Right renal cortex interstitium (tissue), 3 donors: ENCODE measurements around the gene IGF1R. TPM values are rescaled to one million over a fixed set of nuclear protein-coding genes. Genes with fewer than 3 reads are reported as not detected.

Source experiments
- DNase-seq, 3 donors: peaks; one replicate each; pipeline ENCODE4 v3.0.0-alpha.2; 2013; ENCODE audit warnings: low read depth in 3 of 3, low spot score in 2 of 3
- polyA plus RNA-seq, 3 donors: library from polyadenylated mRNA; unstranded; fragments of 120-200 nt; gene quantifications; one replicate each; pipeline ENCODE4 v1.2.1, GENCODE V29; 2013; ENCODE audit not compliant: insufficient read length in 3 of 3

Gene IGF1R
- polyA plus RNA-seq, 3 donors = 41.7 to 48.8 (median 44.0) TPM

DNA sequence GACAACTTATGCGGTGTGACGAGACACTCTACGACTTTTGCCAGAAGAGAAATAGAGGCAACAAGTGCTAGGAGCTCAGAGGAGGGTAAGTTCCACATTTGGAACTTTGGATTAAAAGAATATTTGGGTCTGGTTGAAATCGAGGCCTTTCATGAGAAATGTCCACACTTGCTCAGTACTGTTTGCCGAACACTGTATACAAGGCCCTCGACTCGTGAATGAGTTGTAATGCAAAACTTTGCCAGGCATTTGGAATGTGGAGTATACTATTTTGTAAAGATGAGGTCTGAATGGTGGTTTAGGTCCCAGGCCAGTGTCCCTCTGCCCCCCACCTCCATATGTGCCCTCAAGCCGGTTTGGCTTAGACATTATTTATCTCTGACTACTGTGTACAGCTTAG lies 73.9 kb downstream of the IGF1R start:
- DNase-seq = no peak

DNA sequence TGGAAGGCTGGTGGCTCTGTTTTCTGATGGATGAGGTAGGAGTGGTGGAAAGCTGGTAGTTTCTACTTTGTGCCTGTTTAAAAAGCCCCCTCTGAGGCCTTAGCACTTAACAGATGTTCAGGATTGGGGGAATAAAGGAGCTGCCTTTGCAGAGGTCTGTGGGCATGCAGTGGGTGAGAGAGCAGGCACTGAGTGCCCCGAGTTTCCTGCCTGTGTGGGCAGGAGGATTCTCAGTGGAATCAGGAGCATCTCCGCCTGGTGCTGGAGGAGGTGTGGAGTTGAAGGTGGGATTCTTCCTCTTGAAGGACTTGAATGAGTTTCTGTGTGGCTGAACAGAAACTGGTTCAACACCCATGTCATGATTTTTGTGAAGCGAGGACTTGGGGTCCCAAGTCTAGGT lies 74.3 kb downstream of the IGF1R start:
- DNase-seq = no peak

DNA sequence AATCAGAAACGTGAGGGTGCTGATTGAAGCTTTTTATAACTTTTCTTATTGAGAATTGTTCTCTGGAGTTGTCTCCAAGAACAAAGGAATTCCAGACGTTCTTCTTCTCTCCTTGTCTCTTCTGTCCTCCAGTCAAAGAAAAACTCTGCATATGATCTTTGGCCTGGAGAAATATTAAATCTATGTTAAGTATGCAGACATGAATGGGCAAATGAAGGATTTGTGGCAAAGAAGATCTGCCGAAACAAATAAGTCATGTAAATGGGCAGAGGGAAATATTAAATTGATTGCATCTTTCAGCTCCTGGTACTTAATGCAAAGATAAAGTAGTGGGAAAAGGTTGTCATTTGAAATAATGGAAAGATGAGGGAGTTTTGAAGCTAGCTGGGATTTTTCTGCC lies 74.9 kb downstream of the IGF1R start:
- no peak for DNase-seq

DNA sequence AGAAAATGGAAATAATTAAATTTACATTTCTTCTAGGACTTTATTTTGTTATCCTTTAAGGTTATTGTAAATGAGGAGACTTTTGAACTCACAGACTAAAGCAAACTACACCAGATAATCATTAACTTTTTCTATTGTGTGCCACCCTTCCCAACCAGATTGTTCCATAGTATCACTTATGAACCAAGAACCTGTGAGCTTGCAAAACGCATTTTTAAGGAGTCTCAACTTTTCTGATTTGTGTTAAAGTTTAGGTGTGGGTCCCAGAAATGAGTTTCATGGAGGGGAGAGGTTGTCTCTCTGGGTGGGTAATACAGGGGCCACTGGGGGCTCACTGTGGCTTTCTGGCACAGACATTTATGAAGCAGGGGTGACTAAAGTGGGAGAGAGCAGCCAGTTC lies 75.7 kb downstream of the IGF1R start:
- DNase-seq = no peak

DNA sequence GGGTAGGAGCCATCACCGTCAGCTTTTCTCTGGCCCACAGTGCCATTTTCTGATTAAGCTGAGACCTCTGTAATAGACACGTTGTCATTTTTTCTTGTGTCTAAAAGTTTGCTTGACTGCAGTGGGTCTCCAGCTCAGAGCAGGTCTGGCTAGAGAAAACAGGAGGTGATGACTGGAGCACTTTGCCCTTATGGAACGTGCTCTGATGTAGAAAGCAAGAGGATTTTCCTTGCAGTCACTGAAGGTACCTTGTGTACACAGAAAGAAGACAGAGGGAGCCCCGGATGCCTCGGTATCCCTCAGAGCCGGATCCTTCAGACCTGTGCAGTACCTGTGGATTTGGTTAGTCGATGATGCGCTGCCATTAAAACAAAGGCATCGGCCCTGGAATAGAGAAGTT lies 76.2 kb downstream of the IGF1R start:
- DNase-seq = no peak

DNA sequence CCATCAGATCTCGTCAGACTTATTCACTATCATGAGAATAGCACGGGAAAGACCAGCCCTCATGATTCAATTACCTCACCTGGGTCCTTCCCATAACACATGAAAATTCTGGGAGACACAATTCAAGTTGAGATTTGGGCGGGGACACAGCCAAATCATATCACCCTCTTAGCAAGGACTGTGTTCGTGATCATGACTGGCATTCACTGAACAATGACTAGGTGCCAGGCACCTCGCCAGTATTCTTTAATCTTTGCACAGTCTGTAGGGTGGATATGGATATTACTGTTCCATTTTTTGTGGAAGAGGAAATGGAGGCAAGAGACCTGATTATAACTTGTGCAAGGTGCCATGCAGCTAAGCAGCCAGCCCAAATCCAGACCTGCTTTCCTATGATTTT lies 77.5 kb downstream of the IGF1R start:
- no peak for DNase-seq

DNA sequence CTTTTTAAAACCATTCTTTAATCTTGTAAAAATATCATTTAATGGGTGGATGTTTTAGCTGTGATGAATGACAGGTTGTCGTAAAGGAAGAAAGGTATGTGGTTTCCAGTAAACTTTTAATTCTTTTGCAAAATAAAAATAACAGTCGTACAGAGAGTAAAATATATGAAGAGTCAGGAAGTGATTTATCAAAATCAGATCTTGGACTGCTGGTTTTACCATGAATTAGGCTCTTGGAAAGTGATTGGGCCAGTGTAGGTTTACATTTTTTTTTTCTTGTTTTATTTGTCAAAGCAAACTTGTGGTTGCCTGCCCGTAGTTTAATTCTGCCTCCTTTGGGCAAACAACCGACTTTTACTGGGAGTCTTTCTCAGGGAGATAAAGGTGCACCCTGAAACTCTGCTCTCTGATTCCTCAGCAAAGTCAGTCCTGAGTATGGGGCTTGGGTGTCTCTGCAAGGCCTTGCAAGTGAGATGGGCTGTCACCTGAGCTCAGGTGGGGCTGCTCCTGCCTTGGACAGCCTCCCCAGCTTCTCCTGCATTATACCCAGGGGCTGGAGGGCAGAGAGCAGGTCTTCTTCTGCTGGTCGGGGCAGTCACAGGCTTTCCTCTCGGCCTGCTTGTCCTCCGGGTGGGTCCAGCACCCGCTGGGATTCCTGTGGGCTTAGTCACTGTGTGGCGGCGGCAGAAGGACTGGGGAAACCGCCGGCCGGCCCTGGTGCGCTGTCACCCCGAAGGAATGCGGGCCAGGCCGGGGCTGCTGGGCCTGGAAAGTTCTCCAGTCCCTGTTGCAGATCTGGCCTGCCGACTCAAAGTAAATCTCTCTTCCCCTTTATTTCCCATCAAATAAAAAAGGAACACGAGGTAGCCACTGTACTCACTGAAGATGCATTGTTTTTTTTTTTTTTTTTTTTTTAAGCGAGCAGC lies 79.0 kb downstream of the IGF1R start:
- peak in 2 of 3 donors; percentile 42 to 59 for DNase-seq

DNA sequence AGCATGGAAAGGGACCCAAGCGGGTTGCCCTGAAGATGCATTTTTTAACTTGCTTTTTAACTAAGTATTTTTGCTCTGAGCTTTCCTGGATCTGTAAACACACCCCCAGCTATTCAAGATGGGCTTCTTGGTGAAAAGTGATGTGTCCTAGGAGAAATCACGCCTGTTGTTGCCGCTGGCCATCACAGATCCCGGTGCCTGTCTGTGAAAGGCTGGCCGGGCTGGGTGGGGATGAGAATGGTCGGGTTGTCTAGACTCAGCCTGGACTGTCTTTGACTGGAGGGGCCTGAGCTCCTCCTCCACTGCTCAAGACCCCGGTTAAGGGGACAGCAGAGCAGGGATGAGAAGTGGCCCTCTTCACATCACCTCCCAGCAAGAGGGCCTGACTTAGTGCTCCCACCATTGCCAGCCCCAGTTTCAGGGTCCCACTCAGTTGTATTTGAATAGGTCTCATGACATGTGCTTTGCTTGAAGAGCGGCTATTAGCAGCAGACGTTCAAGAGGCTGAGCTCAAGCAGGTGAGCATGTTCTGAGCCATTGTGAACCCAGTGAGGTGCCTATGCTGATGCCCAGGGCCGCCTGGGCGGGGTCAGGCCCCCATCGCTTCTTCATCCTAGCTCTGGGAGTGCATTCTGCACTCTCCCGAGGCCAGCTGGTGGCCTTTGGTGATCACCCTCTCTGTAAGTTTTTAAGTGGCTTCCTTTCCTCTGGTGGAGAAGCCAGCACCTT lies 79.9 kb downstream of the IGF1R start:
- no peak for DNase-seq

DNA sequence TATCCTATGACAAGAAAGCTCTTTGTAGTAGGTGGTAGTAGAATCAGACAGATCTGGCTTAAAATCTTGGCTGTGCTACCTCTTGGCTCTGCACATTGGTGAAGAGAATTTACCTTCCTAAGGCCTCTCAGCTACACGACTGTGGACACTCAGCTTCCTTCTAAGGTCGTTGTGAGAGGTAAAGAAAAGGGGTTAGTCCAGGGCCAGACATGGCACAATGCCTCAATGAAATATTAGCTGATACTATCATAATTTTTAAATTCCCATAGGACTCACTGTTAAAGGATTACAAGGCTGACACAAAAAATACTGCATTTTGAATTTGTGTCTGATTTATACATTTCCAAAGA lies 80.4 kb downstream of the IGF1R start:
- no peak for DNase-seq

DNA sequence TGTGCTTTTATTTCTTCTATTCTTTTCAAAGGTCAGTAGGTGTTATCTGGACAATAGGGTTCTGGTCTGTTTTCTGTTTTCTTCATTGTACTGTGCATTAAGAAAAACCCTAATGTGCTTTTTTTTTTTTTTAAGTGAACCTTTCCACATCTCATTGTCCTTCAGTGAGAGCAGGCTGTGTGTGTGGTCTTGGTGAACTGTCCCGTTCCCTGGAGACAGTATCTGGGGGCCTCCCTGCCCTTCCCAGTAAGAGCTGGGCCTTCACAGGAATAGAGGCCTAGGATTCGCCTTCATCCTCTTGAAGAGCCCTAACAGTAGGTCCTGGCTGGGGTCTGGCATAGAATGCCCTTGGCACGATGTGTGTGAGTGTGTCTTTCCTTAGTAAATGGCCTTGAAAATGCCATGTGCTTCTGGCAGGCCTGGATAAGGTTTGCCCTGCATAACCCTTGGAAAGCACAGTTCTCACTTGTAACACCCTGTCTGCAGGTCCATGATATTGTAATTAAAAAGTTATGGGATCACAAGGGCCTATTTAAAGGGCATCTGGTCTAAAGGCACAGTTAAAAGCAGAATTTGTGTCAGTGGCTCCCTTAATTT lies 81.2 kb downstream of the IGF1R start:
- DNase-seq = no peak

DNA sequence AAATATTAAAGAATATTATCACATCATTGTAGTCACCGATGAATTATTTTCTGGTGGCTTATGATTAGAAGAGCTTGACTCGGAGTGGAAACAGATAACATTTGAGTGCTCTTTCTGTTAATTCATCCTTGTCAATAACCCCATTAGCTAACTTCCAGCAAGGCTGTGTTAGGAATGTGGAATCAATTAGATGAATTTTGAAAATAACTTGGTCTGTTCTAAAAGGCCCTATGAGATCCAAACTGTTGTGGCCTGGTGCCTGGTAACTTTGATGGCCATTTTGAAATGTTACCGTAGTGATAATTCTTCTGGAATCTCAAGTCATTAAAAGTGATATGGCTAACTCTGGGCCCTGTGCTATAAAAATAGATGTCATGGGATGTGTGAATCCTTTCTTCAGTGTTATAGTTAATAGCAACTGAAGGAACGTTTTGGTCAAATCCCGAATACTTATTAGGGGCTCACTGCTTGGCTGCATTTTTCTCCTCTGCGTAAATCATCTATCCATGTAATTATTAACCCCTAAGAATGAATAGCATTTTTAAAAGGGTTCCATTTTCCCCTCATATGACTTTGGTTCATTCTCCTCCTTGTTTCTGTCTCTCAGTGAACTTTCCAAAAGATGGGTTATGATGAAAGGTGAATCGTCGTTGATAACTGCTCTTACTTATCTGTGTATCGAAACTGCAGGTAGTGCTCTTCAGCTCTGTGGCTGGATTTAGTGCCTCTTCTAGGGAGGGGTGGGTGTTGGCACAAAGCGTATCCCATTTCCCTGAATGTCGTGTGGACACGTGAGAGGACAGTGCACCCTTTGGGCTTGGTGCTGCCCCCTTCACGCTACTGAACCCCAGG lies 82.7 kb downstream of the IGF1R start:
- no peak for DNase-seq

DNA sequence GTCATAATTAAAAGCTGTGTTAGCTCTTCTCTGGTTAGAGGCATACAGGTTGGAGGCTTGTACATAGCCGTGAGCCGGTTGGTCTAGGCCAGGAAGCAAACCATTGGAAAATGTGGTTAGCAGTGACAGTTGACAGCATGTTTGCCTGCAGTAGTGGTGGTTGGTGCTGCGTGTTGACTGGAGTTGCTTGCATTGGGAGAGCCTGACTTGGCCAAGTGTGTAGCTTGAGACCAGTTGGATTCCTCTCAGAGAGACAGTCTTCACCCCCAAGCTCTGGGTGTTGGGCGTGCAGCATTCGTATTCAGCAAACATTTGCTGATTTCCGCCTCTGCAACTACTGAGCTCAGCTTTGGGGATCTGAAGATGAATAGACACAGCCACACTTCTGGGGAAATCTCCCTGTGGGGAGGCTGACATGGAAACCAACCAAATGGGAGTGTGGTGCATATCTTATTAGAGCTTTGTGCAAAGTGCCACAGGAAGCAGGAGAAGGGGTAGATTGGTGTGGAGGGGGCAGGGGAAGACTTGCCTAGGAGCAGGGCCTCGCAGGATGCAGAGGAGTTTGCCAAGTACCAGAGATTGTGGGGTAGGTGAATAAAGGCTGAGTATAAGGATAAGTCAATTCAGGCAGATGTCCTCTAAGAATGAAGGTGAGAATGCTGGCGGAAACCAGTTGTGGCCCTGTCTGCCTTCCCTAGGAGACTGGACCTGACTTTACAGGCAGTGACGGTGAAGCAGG lies 83.5 kb downstream of the IGF1R start:
- DNase-seq = no peak

DNA sequence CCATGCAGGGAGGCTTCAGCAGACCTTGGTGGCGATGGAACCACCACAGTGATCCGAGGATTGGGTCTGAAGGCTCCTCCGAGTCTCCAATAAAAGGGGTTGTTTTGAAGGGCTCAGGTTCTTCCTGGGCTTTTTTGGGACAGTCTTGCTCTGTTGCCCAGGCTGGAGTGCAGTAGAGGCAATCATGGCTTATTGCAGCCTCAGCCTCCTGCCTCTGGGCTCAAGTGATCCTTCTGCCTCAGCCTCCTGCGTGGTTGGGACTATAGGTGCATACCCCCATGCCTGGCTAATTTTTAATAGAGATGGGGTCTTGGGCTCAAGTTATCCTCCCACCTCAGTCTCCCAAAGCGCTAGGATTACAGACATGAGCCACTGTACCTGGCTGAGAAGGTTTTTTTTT lies 84.8 kb downstream of the IGF1R start:
- DNase-seq = no peak

DNA sequence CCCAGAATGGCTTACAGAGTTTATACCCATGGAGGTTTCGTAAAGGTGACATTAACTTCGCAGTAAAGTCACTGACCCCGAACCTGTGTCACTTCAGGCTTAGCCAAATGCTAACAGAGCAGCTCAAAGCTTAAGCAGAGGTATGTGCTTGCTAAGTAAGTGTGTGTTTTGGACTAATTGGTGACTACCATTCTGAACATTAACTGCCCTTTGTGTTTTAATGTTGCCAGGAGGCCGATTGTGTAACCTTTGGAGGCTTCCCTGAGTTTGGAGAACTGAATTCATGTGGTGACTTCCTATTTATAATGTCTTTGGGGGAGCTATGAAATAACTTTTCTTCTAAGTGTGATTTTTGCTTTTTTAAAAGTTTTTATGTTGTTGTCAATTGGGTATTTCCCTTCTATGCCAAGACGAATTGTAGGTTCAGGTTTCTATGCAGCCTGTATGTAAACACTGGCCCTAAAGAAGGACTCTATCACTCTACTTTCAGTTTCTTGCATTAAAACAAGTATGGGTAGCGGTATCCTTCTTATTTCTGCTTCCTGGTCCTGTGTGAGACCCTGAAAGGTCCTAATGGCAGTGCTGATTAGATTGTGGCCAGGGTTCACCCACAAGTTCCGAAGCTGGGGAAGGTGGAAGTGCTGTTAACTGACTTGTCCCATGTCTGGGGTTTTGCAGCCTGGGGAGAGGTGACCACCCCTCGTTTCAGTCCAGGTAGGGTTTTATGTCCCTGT lies 86.3 kb downstream of the IGF1R start:
- DNase-seq = peak in 2 of 3 donors; percentile 56

DNA sequence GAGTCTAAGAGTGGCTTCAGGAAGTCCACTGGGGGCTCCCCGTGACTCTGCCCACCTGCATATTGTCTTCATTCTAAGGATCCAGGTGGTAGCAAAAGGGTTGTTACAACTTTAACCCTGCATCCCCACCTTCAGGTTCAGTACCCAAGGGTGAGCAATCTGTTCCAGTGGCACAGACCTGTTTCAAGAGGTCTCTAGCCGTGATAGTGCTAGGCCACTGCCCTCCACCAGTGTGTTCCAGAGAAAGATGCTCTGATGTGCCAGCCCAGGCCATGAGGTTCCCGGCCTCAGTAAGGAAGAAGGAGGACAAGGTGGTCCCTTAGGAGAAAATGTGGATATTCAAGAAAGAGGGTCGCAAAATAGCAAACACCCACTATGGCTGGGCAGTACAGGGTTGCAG lies 87.0 kb downstream of the IGF1R start:
- no peak for DNase-seq

DNA sequence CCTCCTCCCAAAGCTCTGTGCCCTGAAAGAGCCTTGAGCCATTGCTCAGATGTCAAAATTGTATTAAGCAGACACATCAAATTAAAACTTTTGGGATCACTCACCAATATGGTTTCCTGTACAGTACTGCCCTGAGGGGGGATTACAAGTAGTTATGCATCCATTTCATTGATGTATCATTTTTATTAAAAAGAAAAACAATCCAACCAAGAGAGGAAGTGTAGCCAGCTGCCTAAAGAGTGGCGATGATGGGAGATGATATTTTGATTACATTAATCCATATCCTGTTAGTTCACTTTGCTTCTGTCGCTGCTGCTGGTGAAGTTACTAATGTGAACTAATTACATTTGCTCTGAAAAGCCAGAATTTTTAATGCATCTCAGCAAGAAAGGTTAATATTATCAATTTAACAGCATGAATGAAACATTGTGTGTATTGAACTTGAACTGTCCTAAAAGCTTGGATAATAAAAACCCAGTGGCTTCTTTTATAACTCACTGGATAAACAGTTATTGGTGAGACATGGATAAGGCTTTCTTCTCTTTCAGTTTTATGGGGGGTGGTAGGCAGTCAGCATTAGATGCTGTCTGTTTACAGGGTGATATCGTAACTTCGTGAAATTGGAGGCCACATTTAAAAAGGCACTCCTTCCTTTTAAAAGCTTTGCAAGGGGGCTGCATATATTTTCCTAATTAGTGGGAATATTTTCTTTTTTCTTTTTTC lies 87.7 kb downstream of the IGF1R start:
- no peak for DNase-seq

DNA sequence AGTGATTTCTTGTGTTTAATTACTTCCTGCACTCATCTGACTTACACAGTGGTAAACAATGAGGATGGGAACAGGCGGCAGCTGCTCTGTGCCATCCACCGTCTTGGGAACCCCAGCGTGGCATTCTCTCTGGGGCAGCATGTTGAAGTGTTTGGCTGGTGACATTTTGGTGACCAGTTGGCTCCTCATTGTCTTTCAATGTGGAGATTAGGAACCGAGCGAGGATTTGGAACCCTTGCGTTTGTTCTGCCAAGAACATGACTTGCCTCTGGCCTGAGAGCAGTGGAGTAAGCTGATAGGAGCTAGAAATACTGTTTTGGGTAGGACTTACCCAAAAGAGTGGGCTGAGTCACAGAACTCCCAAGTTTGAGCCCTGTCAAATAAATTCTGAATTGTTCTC lies 88.8 kb downstream of the IGF1R start:
- no peak for DNase-seq

DNA sequence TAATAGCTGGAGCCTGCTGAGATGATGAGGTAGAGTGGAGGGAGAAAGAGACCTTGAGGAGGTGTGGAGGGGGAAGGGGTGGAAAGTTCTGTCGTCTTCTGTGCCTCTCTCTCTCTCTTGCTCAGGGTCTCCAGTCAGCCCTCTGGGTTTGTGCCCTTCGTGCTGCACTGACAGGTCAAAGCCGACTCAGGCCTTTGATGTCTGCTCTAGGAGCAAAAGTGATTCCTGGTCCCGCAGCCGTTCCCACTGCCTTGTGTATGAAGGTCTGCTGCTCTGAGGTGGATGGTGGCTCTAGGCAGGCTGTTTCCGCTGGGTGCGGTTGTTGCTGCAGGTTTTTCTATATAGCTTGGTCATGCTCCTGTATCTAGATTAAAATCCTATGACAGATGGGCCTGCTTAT lies 89.4 kb downstream of the IGF1R start:
- no peak for DNase-seq
